ENCODE data around the gene ALDH1A3.

ALDH1A3 gene

DNA sequence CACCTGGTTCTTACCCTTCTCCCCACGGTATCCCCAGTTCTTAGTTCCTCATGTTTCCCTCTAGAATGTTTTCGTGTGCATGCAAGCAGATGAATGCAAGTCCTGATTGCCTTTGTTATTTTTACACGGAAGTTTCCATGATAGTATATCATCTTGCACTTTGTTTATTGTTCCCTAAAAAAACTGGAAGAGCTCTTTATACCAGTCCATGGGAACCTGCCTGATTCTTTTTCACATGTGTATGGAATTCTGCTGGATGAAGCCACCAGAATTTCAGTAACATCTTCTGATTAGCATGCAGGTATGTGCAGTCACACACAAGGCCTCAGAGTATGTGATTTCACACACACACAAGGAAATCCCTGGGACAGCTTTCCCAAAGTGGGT is 23.5 kb downstream of the ALDH1A3 start:
- H3K9me3 ChIP-seq (ENCODE audit: insufficient read depth, low read length), result peaks cover 15% of the 10 kb centered on the region; the same call in 1 of the 2 replicates
- H3K4me1 ChIP-seq (ENCODE audit: insufficient read depth, insufficient read length), result peaks cover 4% of the 10 kb centered on the region
- no peak for TF ChIP-seq ZNF274 (IDR thresholded peaks at IDR 0.05; ENCODE audit: low read depth, low read length)
- no peak for TF ChIP-seq SUZ12 (IDR thresholded peaks at IDR 0.05; ENCODE audit: extremely low read depth, insufficient read depth, insufficient read length)
- no peak for TF ChIP-seq YY1 (IDR thresholded peaks at IDR 0.05; ENCODE audit: insufficient read depth, insufficient read length)
- peaks cover 2% of the 10 kb centered on the region for H3K36me3 ChIP-seq (ENCODE audit: insufficient read depth, insufficient read length, low read length)
- H3K27me3 ChIP-seq (ENCODE audit: insufficient read depth, insufficient read length), result no peaks in the 10 kb centered on the region
- no peak for DNase-seq (ENCODE audit: low read depth, low spot score)
- H3K9ac ChIP-seq (ENCODE audit: insufficient read length, low read depth), result no peak overlapping the region
- H3K4me3 ChIP-seq (ENCODE audit: insufficient read length, low read depth), result no peak overlapping the region

GRCh38 chr15:100905850-100906249 is 26.2 kb downstream of the ALDH1A3 start:
- H3K36me3 ChIP-seq (ENCODE audit: insufficient read depth, insufficient read length, low read length), result peaks cover 2% of the 10 kb centered on the region
- no peak overlapping the region for H3K9ac ChIP-seq (ENCODE audit: insufficient read length, low read depth)
- H3K27me3 ChIP-seq (ENCODE audit: insufficient read depth, insufficient read length), result no peaks in the 10 kb centered on the region
- peaks cover 15% of the 10 kb centered on the region; the same call in 1 of the 2 replicates for H3K9me3 ChIP-seq (ENCODE audit: insufficient read depth, low read length)
- peaks cover 17% of the 10 kb centered on the region for H3K4me1 ChIP-seq (ENCODE audit: insufficient read depth, insufficient read length)
- no peak for TF ChIP-seq YY1 (IDR thresholded peaks at IDR 0.05; ENCODE audit: insufficient read depth, insufficient read length)
- no peak for TF ChIP-seq SUZ12 (IDR thresholded peaks at IDR 0.05; ENCODE audit: extremely low read depth, insufficient read depth, insufficient read length)
- TF ChIP-seq ZNF274 (IDR thresholded peaks at IDR 0.05; ENCODE audit: low read depth, low read length), result no peak
- DNase-seq (ENCODE audit: low read depth, low spot score), result no peak
- no peak overlapping the region for H3K4me3 ChIP-seq (ENCODE audit: insufficient read length, low read depth)

DNA sequence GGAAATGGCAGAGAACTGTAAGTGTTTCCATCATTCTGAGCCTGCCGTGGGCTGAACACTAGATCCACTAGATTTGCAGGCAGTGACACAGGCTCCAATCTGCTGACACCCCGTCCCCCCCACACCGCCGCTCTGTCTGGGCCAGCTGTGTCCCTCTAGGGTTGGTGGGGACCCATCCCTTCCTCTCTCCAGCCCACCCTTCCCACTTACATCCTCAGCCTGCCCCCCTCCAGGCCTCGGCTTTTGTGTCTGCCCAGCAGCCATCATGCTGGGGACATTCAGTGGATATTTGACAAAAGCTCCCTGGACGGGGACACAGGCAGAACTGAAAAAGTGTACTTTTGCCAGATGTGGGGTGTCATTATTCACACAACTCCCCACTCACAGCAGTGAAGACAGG is 28.8 kb downstream of the ALDH1A3 start:
- Histone ChIP-seq H3K36me3 (ENCODE audit: insufficient read depth, insufficient read length, low read length) (peaks cover 2% of the 10 kb centered on the region), H3K4me3 (ENCODE audit: insufficient read length, low read depth) (no peak overlapping the region), H3K9ac (ENCODE audit: insufficient read length, low read depth) (no peak overlapping the region), H3K4me1 (ENCODE audit: insufficient read depth, insufficient read length) (peaks cover 14% of the 10 kb centered on the region), H3K9me3 (ENCODE audit: insufficient read depth, low read length) (peaks cover 20% of the 10 kb centered on the region; the same call in 1 of the 2 replicates), H3K27me3 (ENCODE audit: insufficient read depth, insufficient read length) (no peaks in the 10 kb centered on the region)
- DNase-seq (ENCODE audit: low read depth, low spot score), result no peak
- TF ChIP-seq YY1 (IDR thresholded peaks at IDR 0.05; ENCODE audit: insufficient read depth, insufficient read length), result no peak
- no peak for TF ChIP-seq SUZ12 (IDR thresholded peaks at IDR 0.05; ENCODE audit: extremely low read depth, insufficient read depth, insufficient read length)
- no peak for TF ChIP-seq ZNF274 (IDR thresholded peaks at IDR 0.05; ENCODE audit: low read depth, low read length)

GRCh38 chr15:100909565-100909964 is 29.9 kb downstream of the ALDH1A3 start:
- Histone ChIP-seq H3K36me3 (ENCODE audit: insufficient read depth, insufficient read length, low read length) (peaks cover under 1% of the 10 kb centered on the region), H3K27me3 (ENCODE audit: insufficient read depth, insufficient read length) (no peaks in the 10 kb centered on the region), H3K9me3 (ENCODE audit: insufficient read depth, low read length) (peaks cover 16% of the 10 kb centered on the region; the same call in 1 of the 2 replicates), H3K9ac (ENCODE audit: insufficient read length, low read depth) (no peak overlapping the region), H3K4me1 (ENCODE audit: insufficient read depth, insufficient read length) (peaks cover 14% of the 10 kb centered on the region), H3K4me3 (ENCODE audit: insufficient read length, low read depth) (no peak overlapping the region)
- TF ChIP-seq YY1 (IDR thresholded peaks at IDR 0.05; ENCODE audit: insufficient read depth, insufficient read length), result no peak
- no peak for TF ChIP-seq ZNF274 (IDR thresholded peaks at IDR 0.05; ENCODE audit: low read depth, low read length)
- TF ChIP-seq SUZ12 (IDR thresholded peaks at IDR 0.05; ENCODE audit: extremely low read depth, insufficient read depth, insufficient read length), result no peak
- DNase-seq (ENCODE audit: low read depth, low spot score), result no peak

DNA sequence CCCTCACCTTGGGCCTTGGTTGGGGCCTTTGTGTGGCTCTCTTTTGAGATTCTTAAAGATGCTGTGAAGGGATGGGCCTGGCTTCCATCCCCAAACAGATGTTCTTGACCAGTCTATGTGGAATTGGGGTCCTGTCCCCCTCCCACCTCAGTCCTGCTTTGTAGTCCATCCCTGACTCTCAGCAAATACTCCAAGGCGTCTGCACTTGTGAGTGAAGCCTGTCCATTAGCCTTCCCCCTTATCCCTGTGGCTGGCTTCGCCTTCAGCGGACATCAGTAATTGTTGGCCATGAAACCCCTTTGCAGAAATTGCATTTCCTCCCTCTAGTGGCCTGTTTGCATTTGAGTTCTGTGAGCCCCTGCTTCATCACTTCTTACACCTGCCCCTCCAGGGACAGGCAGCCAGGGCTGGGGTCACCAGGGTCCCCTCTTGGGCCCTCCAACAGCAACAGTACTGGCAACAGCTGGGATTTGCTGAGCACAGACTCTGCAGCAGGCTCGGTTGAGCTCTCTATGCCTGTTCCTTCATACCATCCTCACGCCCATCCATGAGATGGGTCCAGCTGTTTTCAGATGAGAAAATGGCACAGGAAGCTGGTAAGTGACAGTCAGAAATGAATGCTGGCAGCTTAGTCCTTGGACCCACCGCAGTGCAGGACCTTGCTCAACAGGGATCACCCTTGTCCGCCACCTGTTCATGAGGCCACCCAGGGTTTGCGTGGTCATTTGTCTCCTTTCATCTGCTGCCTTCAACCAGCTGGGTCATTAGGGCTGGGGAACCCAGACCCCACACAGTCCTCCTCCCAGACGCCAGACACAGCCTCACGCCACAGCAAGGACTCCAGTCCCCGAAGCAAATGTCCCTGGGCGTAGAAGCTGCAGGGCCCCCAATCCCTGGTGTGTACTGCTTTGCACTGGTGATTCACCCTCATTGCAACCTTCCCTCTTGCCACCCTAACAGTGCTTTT is 30.6 kb downstream of the ALDH1A3 start:
- no peaks in the 10 kb centered on the region for H3K36me3 ChIP-seq (ENCODE audit: insufficient read depth, insufficient read length, low read length)
- H3K9me3 ChIP-seq (ENCODE audit: insufficient read depth, low read length), result peaks cover 12% of the 10 kb centered on the region; the same call in 1 of the 2 replicates
- H3K4me3 ChIP-seq (ENCODE audit: insufficient read length, low read depth), result no peak overlapping the region
- DNase-seq (ENCODE audit: low read depth, low spot score), result no peak
- no peak for TF ChIP-seq YY1 (IDR thresholded peaks at IDR 0.05; ENCODE audit: insufficient read depth, insufficient read length)
- no peak overlapping the region for H3K9ac ChIP-seq (ENCODE audit: insufficient read length, low read depth)
- peaks cover 14% of the 10 kb centered on the region for H3K4me1 ChIP-seq (ENCODE audit: insufficient read depth, insufficient read length)
- H3K27me3 ChIP-seq (ENCODE audit: insufficient read depth, insufficient read length), result no peaks in the 10 kb centered on the region

GRCh38 chr15:100911086-100911485 is 31.5 kb downstream of the ALDH1A3 start:
- TF ChIP-seq YY1 (IDR thresholded peaks at IDR 0.05; ENCODE audit: insufficient read depth, insufficient read length) (no peak), SUZ12 (IDR thresholded peaks at IDR 0.05; ENCODE audit: extremely low read depth, insufficient read depth, insufficient read length) (no peak)
- Histone ChIP-seq H3K9ac (ENCODE audit: insufficient read length, low read depth) (no peak overlapping the region), H3K27me3 (ENCODE audit: insufficient read depth, insufficient read length) (no peaks in the 10 kb centered on the region), H3K9me3 (ENCODE audit: insufficient read depth, low read length) (peaks cover 12% of the 10 kb centered on the region; the same call in 1 of the 2 replicates), H3K4me1 (ENCODE audit: insufficient read depth, insufficient read length) (peaks cover 14% of the 10 kb centered on the region), H3K4me3 (ENCODE audit: insufficient read length, low read depth) (no peak overlapping the region), H3K36me3 (ENCODE audit: insufficient read depth, insufficient read length, low read length) (no peaks in the 10 kb centered on the region)
- no peak for DNase-seq (ENCODE audit: low read depth, low spot score)

- Histone ChIP-seq H3K36me3 (ENCODE audit: insufficient read depth, insufficient read length, low read length) (no peaks in the 10 kb centered on the region), H3K4me3 (ENCODE audit: insufficient read length, low read depth) (no peak overlapping the region), H3K27me3 (ENCODE audit: insufficient read depth, insufficient read length) (peaks cover 25% of the 10 kb centered on the region), H3K9me3 (ENCODE audit: insufficient read depth, low read length) (peaks cover 12% of the 10 kb centered on the region; the same call in 1 of the 2 replicates), H3K9ac (ENCODE audit: insufficient read length, low read depth) (no peak overlapping the region), H3K4me1 (ENCODE audit: insufficient read depth, insufficient read length) (peaks cover 9% of the 10 kb centered on the region)
- TF ChIP-seq ZNF274 (IDR thresholded peaks at IDR 0.05; ENCODE audit: low read depth, low read length) (no peak), SUZ12 (IDR thresholded peaks at IDR 0.05; ENCODE audit: extremely low read depth, insufficient read depth, insufficient read length) (no peak)
- no peak for DNase-seq (ENCODE audit: low read depth, low spot score)
These were observed 34.3 kb downstream of the ALDH1A3 start for GRCh38 chr15:100913961-100914360.

All from NT2/D1 (cell line).